GM19035 (cell line): Measurements from ENCODE around the gene OXCT1.
"Not testable (repeated sequence)": the region's sequence is repeated elsewhere in the genome, so short reads cannot be mapped to it uniquely, and the experiment has no call there.

ENCODE experiments used
- ATAC-seq: cut with Tn5 transposase; IDR thresholded peaks from one replicate; pipeline ENCODE4 v1.9.1; 2021; ENCODE audit not compliant: unreplicated experiment

The OXCT1 gene

GRCh38 chr5:41728281-41728680, 141.9 kb downstream of the OXCT1 start:
- ATAC-seq: no peak

- no peak for ATAC-seq
These were observed 147.8 kb downstream of the OXCT1 start for GRCh38 chr5:41722359-41722950.

- ATAC-seq: no peak
These were observed 148.7 kb downstream of the OXCT1 start for GRCh38 chr5:41721516-41721915.

- no peak for ATAC-seq
These were observed 153.8 kb downstream of the OXCT1 start for GRCh38 chr5:41716382-41716781.

- ATAC-seq: not testable (repeated sequence)
These were observed 155.8 kb downstream of the OXCT1 start for GRCh38 chr5:41714446-41714845.

- peak; percentile 23 for ATAC-seq
These were observed 161.7 kb downstream of the OXCT1 start for GRCh38 chr5:41708604-41708940.

- ATAC-seq: peak; percentile 92
These were observed 162.2 kb downstream of the OXCT1 start for GRCh38 chr5:41707853-41708603.

- ATAC-seq: peak; percentile 62
These were observed 174.2 kb downstream of the OXCT1 start for GRCh38 chr5:41695920-41696582.

GRCh38 chr5:41686767-41687166, 183.5 kb downstream of the OXCT1 start:
- no peak for ATAC-seq

GRCh38 chr5:41686191-41686590, 184.0 kb downstream of the OXCT1 start:
- no peak for ATAC-seq

- ATAC-seq: no peak
These were observed 187.0 kb downstream of the OXCT1 start for GRCh38 chr5:41683181-41683580.

GRCh38 chr5:41682641-41683040, 187.6 kb downstream of the OXCT1 start:
- ATAC-seq: no peak

- ATAC-seq: no peak
These were observed 188.4 kb downstream of the OXCT1 start for GRCh38 chr5:41681840-41682239.
